Neural progenitor cell (in vitro differentiated cells): ENCODE measurements around the gene MAD1L1.

Source experiments
- EZH2 ChIP-seq: fragments of 200-600 bp; sonication (generic); IDR thresholded peaks from 2 replicates; pipeline ENCODE4 v1.6.1; 2017; ENCODE audit warnings: antibody characterized with exemption, mild to moderate bottlenecking, moderate library complexity
- TF ChIP-seq, protein P1 (sequence below): fragments of 200-600 bp; sonication (generic); IDR thresholded peaks from 2 replicates; pipeline ENCODE4 v1.5.1; 2017; ENCODE audit warnings: antibody characterized with exemption, mild to moderate bottlenecking

DNA sequence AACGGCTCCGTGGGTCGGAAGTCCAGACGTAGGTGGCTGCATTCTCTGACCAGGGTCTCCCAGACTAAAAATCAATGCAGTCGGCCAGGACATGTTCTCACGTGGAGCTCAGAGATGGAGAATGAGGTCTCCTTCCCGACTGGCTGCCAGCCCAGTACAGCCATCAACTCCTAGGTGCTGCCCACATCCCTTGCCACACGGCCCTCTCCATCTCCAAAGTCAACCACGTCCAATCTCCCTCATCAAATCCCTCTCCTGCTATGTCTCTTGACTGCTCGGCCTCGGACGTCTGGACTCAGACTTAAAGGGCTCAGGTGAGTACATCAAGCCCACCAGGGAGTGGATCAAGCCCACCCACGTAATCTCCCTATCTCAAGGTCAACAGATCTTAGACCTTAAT, 6.9 kb downstream of the MAD1L1 start:
- TF ChIP-seq, protein P1, sequence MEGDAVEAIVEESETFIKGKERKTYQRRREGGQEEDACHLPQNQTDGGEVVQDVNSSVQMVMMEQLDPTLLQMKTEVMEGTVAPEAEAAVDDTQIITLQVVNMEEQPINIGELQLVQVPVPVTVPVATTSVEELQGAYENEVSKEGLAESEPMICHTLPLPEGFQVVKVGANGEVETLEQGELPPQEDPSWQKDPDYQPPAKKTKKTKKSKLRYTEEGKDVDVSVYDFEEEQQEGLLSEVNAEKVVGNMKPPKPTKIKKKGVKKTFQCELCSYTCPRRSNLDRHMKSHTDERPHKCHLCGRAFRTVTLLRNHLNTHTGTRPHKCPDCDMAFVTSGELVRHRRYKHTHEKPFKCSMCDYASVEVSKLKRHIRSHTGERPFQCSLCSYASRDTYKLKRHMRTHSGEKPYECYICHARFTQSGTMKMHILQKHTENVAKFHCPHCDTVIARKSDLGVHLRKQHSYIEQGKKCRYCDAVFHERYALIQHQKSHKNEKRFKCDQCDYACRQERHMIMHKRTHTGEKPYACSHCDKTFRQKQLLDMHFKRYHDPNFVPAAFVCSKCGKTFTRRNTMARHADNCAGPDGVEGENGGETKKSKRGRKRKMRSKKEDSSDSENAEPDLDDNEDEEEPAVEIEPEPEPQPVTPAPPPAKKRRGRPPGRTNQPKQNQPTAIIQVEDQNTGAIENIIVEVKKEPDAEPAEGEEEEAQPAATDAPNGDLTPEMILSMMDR, result no peak
- no peak for TF ChIP-seq EZH2
